NCI-H146 treated with DMSO at 0.1 percent for 48 hours (cell line): ENCODE measurements around the gene DNAJC25.

Experiments
- DNase-seq: peaks from one replicate; lab custom pipeline; 2025; ENCODE audit not compliant: unreplicated experiment; lab: John Stamatoyannopoulos, UW

DNAJC25 gene

DNA sequence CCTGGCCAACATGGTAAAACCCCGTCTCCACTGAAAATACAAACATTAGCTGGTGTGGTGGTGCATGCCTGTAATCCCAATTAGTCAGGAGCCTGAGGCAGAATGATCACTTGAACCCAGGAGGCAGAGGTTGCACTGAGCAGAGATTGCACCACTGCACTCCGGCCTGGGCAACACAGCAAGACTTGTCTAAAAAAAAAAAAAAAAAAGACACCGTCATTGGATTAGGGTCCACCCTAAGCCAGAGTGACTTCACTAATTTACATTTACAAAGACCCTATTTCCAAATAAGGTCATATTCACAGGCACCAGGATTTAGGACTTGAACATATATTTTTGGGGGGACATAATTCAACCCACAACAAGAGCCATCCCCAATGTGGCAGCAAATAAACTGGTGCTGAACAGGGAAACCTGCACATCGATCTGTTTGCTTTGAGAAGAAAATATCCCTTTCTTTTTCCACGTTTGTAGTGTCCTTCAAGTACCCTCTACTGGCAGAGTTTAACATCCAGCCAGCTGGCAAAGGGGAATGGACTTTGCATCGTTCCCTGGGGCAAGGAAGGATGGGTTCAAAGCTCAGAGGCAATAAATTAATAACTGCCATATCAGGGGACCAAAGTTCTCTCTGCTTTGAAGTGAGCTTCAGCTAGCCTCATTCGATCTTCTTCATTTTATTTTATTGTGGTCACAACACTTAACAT is 3.7 kb upstream of the DNAJC25 start:
- DNase-seq, result no peak

- no peak for DNase-seq
Observed at GRCh38 chr9:111628411-111628810, 2.7 kb upstream of the DNAJC25 start.

- no peak for DNase-seq
Observed at GRCh38 chr9:111630182-111630963, 761 bp upstream of the DNAJC25 start.

- no peak for DNase-seq
Observed at GRCh38 chr9:111630964-111631213, 245 bp upstream of the DNAJC25 start.

DNA sequence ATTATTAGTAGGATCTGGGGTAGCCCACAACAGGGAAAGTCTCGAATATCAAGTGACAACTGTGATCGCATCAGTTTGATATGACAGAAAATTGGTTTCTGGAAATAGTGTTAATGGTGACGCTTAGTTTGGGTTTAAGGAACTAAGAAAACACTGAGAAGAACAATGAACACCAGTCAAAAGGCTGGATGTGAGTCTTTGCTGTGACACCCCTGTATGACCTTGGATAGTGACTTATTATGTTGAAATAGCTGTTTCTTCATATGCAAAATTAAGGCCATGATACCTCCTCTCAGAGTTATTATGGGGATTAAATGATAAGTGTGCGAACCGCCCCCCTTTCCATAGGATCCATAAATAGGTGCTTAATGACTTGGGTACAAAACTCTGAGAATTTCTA is 926 bp downstream of the DNAJC25 start:
- DNase-seq, result no peak

DNA sequence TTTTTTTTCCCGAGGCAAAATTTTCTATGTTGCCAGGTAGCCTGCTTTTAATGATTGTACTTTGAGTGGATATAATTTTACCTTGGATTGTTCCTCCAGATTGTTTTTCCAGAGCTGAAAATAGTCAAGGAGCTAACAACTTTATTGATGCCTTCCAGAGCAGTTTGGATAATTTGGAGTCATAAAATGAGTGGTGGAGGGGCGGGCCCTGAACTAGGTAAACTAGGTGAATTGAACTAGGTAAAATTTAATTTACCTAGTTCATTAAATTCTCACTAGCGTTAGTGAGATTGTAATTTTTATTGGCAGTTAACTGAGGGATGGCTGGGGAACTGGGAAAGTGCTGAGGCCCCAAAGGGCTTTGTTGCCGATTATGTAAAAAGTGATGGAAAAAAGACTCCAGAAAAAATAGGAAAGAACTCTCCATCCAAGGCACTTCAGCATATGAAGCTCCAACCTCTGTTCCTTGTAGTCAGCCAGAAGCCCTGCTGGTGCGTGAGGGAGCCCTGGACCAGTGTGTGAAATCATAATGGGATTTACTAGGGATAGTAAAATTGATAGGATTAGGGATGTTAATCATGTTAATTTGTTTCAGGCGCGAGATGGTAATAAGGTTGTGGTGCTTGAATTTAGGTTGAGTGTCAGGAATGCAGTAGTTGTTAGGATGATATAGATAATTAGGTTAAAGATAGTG is 1.7 kb downstream of the DNAJC25 start:
- no peak for DNase-seq

DNA sequence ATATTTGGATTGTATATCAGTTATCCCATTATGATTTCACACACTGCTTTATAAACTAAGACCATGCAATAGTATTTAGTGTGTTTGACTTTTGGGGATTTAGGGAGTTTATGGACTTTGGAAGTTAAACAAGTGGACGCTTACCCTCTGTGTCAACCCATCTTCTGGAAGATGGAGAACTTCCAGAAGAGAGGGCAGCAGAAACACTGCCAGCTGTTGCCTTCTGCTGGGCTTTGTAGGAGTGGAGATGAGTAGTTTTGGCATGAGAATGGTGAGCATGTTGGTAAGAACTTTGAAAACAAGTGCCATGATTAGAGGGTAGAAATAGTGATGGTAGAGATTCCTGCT is 2.2 kb downstream of the DNAJC25 start:
- no peak for DNase-seq

DNA sequence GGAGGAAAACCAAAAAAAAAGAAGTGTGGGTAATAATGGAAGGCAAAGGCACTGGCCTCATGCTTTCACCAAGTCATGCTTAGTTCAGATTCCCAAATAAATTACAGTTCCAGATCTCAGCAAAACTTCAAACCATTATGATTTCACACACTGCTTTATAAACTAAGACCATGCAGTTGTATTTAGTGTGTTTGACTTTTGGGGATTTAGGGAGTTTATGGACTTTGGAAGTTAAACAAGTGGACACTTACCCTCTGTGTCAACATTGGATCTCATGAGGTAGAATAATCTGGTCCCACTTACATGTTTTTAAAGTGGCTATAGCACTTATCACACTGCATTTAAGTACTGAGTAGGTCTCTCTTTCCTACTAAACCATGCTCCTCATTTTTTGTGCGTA is 3.7 kb downstream of the DNAJC25 start:
- no peak for DNase-seq

DNA sequence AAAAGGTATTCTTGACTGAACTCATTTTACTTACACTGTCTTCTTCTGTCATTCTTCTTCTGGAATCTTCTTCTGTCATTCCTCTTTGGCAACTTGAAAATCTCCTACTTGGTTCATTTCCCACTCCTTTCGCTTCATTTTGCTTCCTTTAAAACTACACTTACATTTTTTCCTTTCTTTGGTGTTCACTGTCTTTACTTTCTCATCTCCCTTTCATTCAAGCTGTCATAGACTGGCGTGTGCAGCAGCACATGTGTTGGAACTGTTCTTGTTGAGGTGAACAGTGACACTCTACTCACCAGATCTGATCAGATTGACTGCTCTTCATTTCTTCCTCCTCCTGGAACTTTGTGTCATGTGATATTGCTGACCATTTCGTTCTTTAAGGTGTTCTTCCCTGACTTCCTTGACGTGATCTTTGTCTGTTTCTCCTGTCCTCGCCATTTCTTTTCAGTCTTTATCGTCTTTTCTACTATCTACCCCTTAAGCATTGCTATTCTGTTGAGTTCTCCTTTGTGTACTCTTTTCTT is 6.4 kb downstream of the DNAJC25 start:
- no peak for DNase-seq

- no peak for DNase-seq
Observed at GRCh38 chr9:111644195-111644772, 13.2 kb downstream of the DNAJC25 start.

GRCh38 chr9:111645806-111646205 is 14.7 kb downstream of the DNAJC25 start:
- DNase-seq, result no peak

DNA sequence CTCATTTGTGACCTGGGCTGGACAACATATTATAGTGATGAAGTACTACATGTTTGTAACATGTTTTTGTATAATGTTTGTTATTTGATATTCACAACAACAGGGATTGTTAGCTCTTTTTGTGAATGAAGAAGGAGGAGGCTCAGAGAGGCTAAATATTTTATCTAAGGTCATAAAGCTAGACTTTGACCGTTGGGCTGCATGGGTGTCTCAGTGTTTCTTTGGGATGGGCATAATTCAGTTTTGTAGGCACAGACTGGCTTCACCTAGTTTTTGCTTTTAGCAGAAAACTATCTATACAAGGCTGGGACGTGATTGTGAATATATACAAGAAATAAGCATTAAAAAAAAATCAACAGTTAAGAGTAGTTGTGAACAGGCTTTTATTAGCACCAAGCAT is 15.3 kb downstream of the DNAJC25 start:
- DNase-seq, result no peak

GRCh38 chr9:111648066-111648465 is 16.9 kb downstream of the DNAJC25 start:
- DNase-seq, result no peak

DNA sequence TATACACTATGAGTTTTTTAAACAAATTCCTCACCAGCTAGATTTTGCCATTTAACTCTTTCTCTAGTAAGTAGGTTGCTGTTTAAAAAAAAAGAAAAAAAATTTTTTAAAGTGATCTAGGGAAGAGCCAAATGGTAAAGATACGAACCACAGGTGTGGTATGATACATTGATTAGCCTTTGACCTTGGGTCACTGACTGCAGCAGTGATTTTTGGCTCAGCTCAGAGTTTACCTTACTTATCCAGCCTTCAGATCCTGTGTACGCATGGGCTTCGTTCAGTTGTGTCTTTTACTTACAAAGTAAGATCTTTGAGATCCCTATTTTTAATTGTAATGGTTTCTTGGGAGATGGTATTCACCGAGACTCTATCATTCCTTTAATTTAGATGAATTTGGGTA is 17.9 kb downstream of the DNAJC25 start:
- no peak for DNase-seq

- no peak for DNase-seq
Observed at GRCh38 chr9:111657051-111657450, 25.9 kb downstream of the DNAJC25 start.

DNA sequence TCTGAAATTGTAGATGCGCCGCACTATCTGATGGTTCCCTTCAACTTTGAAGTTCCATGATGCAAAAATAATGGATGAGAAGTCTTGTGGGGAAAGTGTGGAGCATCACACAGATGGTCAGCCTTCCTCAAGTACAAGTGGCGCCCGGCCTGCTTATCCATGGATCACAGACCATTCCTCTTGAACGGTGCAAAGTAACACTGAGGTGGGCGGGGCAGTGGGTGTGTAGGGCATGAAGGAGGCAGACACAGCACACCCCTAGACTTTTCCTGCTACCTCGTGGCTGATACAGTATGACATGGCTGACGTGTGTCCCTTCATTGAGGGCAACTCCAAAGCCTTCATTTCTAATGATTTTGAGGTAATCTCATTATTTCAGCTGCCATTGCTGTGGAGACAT is 27.8 kb downstream of the DNAJC25 start:
- DNase-seq, result no peak

- DNase-seq, result no peak
Observed at GRCh38 chr9:111659691-111660090, 28.6 kb downstream of the DNAJC25 start.

- DNase-seq, result peak; percentile 10
Observed at GRCh38 chr9:111661150-111661801, 30.1 kb downstream of the DNAJC25 start, which contains the start of gene GNG10. Gene GNG10, plus strand, starts transcription at chr9:111661605. Its CDS starts 30 bp downstream, at chr9:111661635.

DNA sequence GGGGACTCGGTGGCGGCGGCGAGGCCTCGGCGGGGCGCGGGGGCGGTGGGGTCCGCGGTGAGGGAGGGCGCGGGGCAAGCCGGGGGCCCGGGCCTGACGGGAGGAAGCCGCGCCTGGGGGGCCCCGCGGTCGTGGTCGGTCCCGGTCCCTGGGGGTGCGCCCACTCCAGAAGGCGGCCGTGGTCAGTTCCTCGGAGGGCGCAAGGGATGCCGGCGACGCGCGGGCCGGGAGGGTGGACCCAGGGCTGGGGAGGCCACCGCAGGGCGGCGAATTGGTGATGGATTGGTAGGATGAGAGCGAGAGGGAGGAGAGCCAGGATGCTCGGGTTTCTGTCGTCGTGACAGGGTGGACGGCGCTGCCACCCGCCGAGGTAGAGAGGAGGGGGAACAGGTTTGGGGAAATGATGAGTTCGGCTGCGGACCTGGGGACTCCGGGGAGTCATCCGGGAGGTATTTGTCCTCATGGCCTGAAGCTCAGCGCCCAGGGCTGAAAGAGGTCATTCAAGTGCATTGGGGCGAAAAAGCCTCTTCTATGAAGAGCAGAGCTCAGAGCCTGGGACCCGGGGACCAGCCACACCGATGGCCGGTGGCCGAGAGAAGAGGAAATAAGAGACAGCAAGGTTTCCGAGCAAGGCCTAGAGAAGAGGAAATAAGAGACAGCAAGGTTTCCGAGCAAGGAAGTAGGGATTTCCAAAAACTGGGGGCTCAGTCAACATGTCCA is 30.8 kb downstream of the DNAJC25 start:
- peak; percentile 0 for DNase-seq

- no peak for DNase-seq
Observed at GRCh38 chr9:111662576-111663300, 31.6 kb downstream of the DNAJC25 start.
